Heart left ventricle (tissue), 13 donors: ENCODE data around the gene ZDHHC14.

ENCODE experiments used
- POLR2A ChIP-seq, 2 donors: fragments of 450-650 bp; IDR thresholded peaks; one replicate each; pipeline ENCODE4 v1.6.1; 2017; ENCODE audit warnings: antibody characterized with exemption in 2 of 2, mild to moderate bottlenecking in 2 of 2, moderate library complexity in 2 of 2
- TF ChIP-seq, protein P1 (sequence below), 12 donors: fragments of 200-600 bp; sonication (generic) in 4 of 12; IDR thresholded peaks; one replicate each; pipeline versions ENCODE4 v1.5.0 to v1.8.0; 2018 to 2022; ENCODE audit warnings: antibody characterized with exemption in 12 of 12, mild to moderate bottlenecking in 5 of 12
- donor health status: ischemic (EF 13 %, LVEDD 7.1; RV severe dilation, severe dysfunction).
- donor health status: DM: no; HTN: yes; CAD: no.
- donor health status: DM: no; HTN: no; CAD: no.
- donor health status: ischemic (EF 25% LVEDD 6.9; RV normal size, moderate dysfunction).
- donor health status: ischemic (EF 25% LVEDD 5.7; RV mildly dilated, moderate dysfunction).
- donor health status: ischemic (EF 35%, LVEDD 5.7; RV mildly dilated, moderate dysfunction).
- donor health status: nonischemic (EF 11% LVEDD 7.7; RV severe dilation, severe dysfunction).
- donor health status: DM: yes; HTN: yes; CAD: no.
- donor health status: PGD.
- donor health status: ischemic (EF 29% LVEDD 5.4; RV normal size, mild dysfunction).
- donor health status: nonischemic (EF 23%, LVEDD 6.1; RV moderate dilation, normal function).

DNA sequence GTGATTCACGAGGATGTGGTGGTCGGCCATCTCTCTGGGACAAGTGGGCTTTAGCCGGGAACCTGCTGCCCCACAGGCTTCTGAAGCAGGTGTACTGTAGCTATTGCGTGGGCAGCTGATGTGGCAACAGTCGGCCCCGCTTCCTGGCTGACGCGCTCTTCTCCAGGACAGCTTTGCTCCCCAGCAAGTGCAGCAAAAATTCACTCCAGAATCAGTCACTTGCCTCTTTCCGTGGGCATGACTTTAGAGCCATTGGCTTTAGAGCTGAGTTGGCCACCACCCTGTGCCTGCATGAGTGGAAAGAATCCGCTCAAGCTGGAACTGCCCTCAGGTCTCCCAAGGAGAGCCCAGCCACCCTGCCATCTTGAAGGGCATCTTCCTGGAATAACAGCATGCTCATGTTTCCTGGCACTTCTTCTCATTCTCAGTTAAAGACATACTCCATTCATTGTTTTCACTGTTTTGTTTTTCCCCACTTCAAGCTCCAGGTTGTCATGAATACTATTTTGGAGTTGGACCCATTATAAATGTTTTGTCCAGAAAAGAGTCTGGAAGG lies 178.3 kb downstream of the ZDHHC14 start:
- TF ChIP-seq, protein P1, sequence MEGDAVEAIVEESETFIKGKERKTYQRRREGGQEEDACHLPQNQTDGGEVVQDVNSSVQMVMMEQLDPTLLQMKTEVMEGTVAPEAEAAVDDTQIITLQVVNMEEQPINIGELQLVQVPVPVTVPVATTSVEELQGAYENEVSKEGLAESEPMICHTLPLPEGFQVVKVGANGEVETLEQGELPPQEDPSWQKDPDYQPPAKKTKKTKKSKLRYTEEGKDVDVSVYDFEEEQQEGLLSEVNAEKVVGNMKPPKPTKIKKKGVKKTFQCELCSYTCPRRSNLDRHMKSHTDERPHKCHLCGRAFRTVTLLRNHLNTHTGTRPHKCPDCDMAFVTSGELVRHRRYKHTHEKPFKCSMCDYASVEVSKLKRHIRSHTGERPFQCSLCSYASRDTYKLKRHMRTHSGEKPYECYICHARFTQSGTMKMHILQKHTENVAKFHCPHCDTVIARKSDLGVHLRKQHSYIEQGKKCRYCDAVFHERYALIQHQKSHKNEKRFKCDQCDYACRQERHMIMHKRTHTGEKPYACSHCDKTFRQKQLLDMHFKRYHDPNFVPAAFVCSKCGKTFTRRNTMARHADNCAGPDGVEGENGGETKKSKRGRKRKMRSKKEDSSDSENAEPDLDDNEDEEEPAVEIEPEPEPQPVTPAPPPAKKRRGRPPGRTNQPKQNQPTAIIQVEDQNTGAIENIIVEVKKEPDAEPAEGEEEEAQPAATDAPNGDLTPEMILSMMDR (IDR thresholded peaks at IDR 0.05): no peak
- no peak for TF ChIP-seq POLR2A (IDR thresholded peaks at IDR 0.05)
